DND-41 (cell line): Measurements from ENCODE around the gene TMC2.

Source experiments
- CTCF ChIP-seq: IDR thresholded peaks from 2 replicates; pipeline ENCODE4 v1.5.1; 2012; ENCODE audit warnings: borderline replicate concordance, low read length, moderate library complexity, mild to moderate bottlenecking; ENCODE audit not compliant: poor library complexity, severe bottlenecking; ENCODE audit errors: extremely low read depth
- EZH2 ChIP-seq: IDR thresholded peaks from 3 replicates; pipeline ENCODE4 v1.6.1; 2012; ENCODE audit warnings: borderline replicate concordance, low read depth, mild to moderate bottlenecking, moderate library complexity, low read length, inconsistent platforms; ENCODE audit not compliant: severe bottlenecking

GRCh38 chr20:2602046-2602735, 65.8 kb downstream of the TMC2 start:
- TF ChIP-seq CTCF (no peak), EZH2 (no peak)
